Prostate gland (tissue), 2 donors: ENCODE results near the gene ZNF385B.

Experiments
- CTCF ChIP-seq, 4 experiments: fragments of 200-600 bp in 2 of 4; fragments of 450-650 bp in 2 of 4; sonication (generic) in 2 of 4; IDR thresholded peaks; 1 replicate in 3 of 4; 2 replicates in 1 of 4; pipeline ENCODE4 v1.5.1; 2016 to 2019; ENCODE audit warnings: antibody characterized with exemption in 4 of 4, mild to moderate bottlenecking in 2 of 4, moderate library complexity in 2 of 4
- POLR2A ChIP-seq: fragments of 450-650 bp; IDR thresholded peaks from one replicate; pipeline ENCODE4 v1.6.1; 2016; ENCODE audit warnings: antibody characterized with exemption, mild to moderate bottlenecking
- POLR2AphosphoS5 ChIP-seq: sonication (generic); formaldehyde crosslinking; IDR thresholded peaks from one replicate; pipeline ENCODE4 v1.6.1; 2017; ENCODE audit warnings: antibody characterized with exemption

- TF ChIP-seq CTCF (IDR thresholded peaks at IDR 0.05) (no peak), POLR2A (no peak), POLR2AphosphoS5 (no peak)
These were observed 436.8 kb downstream of the ZNF385B start for GRCh38 chr2:179424571-179424970.
